ENCODE measurements around the gene LMO7.

Gene LMO7

GRCh38 chr13:75811361-75811760 is 175.2 kb downstream of the LMO7 start:
- DNase-seq (ENCODE audit: low read depth, low spot score): no peak

GRCh38 chr13:75811841-75812240 is 175.7 kb downstream of the LMO7 start:
- CTCF ChIA-PET: no interaction called here
- DNase-seq (ENCODE audit: low read depth, low spot score): no peak
- POLR2A ChIA-PET: no interaction called here
- no peak overlapping the region for H3K4me3 ChIP-seq (ENCODE audit: low read depth, low read length)
- no peak for TF ChIP-seq CTCF (IDR thresholded peaks at IDR 0.05; ENCODE audit: insufficient read depth, low read length, missing control alignments)

More at GRCh38 chr13:75811361-75811760, 175.2 kb downstream of the LMO7 start:
- no peak overlapping the region for H3K4me3 ChIP-seq (ENCODE audit: low read depth, low read length)
- ChIA-PET CTCF (no interaction called here), POLR2A (no interaction called here)
- no peak for TF ChIP-seq CTCF (IDR thresholded peaks at IDR 0.05; ENCODE audit: insufficient read depth, low read length, missing control alignments)

- ChIA-PET POLR2A (no interaction called here), CTCF (no interaction called here)
- no peak for DNase-seq (ENCODE audit: low read depth, low spot score)
- no peak for TF ChIP-seq CTCF (IDR thresholded peaks at IDR 0.05; ENCODE audit: insufficient read depth, low read length, missing control alignments)
- H3K4me3 ChIP-seq (ENCODE audit: low read depth, low read length): no peak overlapping the region
Observed at GRCh38 chr13:75812751-75813181, 176.6 kb downstream of the LMO7 start.

GRCh38 chr13:75813323-75813722 is 177.2 kb downstream of the LMO7 start:
- no peak for TF ChIP-seq CTCF (IDR thresholded peaks at IDR 0.05; ENCODE audit: insufficient read depth, low read length, missing control alignments)

GRCh38 chr13:75818179-75818967 is 182.2 kb downstream of the LMO7 start:
- TF ChIP-seq CTCF (IDR thresholded peaks at IDR 0.05; ENCODE audit: insufficient read depth, low read length, missing control alignments): no peak
- ChIA-PET POLR2A (no interaction called here), CTCF (no interaction called here)
- no peak overlapping the region for H3K4me3 ChIP-seq (ENCODE audit: low read depth, low read length)
- DNase-seq (ENCODE audit: low read depth, low spot score): no peak

More at GRCh38 chr13:75813323-75813722, 177.2 kb downstream of the LMO7 start:
- H3K4me3 ChIP-seq (ENCODE audit: low read depth, low read length): no peak overlapping the region
- CTCF ChIA-PET: no interaction called here
- no peak for DNase-seq (ENCODE audit: low read depth, low spot score)
- POLR2A ChIA-PET: no interaction called here

GRCh38 chr13:75818968-75819225 is 182.8 kb downstream of the LMO7 start:
- no peak for DNase-seq (ENCODE audit: low read depth, low spot score)
- ChIA-PET POLR2A (no interaction called here), CTCF (no interaction called here)
- TF ChIP-seq CTCF (IDR thresholded peaks at IDR 0.05; ENCODE audit: insufficient read depth, low read length, missing control alignments): no peak
- H3K4me3 ChIP-seq (ENCODE audit: low read depth, low read length): no peak overlapping the region

Data from AG04449 (cell line).